HepG2 (cell line): ENCODE data around the gene UBE2U.
"Not testable (repeated sequence)": the region's sequence is repeated elsewhere in the genome, so short reads cannot be mapped to it uniquely, and the experiment has no call there.

ENCODE experiments used
- GLI4 ChIP-seq: sonication (generic); formaldehyde crosslinking; IDR thresholded peaks from 2 replicates; pipeline ENCODE4 v1.5.1; 2020; ENCODE audit warnings: missing genetic modification reagents, mild to moderate bottlenecking, moderate library complexity, borderline replicate concordance
- MXI1 ChIP-seq: IDR thresholded peaks from 3 replicates; pipeline ENCODE4 v1.6.1; 2012; ENCODE audit warnings: low read depth, low read length, inconsistent platforms, borderline replicate concordance
- PCBP1 ChIP-seq: fragments of 200-400 bp; formaldehyde crosslinking; IDR thresholded peaks from 2 replicates; pipeline ENCODE4 v1.6.1; 2017; ENCODE audit warnings: mild to moderate bottlenecking, low read depth, low read length, borderline replicate concordance
- RBM22 ChIP-seq: fragments of 200-400 bp; formaldehyde crosslinking; optimal IDR thresholded peaks from 2 replicates; pipeline ENCODE3; 2017; ENCODE audit warnings: mild to moderate bottlenecking, low read length, moderate library complexity
- ZFP62 ChIP-seq: sonication (generic); formaldehyde crosslinking; IDR thresholded peaks from 2 replicates; pipeline ENCODE4 v1.4.0; 2020; ENCODE audit warnings: missing genetic modification reagents
- ZNF253 ChIP-seq: sonication (generic); formaldehyde crosslinking; IDR thresholded peaks from 2 replicates; pipeline ENCODE4 v1.8.0; 2022; ENCODE audit warnings: mild to moderate bottlenecking, missing genetic modification reagents, borderline replicate concordance
- TF ChIP-seq, protein P1 (sequence below): sonication (generic); formaldehyde crosslinking; IDR thresholded peaks from 2 replicates; pipeline ENCODE4 v1.4.0; 2020; ENCODE audit warnings: missing genetic modification reagents
- TF ChIP-seq, protein P2 (sequence below), 2 experiments: sonication (generic) in 1 of 2; formaldehyde crosslinking in 1 of 2; IDR thresholded peaks; 2 replicates each; pipeline versions ENCODE4 v1.4.0 to v1.6.1; 2018 to 2020; ENCODE audit warnings: missing genetic modification reagents in 2 of 2, borderline replicate concordance in 1 of 2, low read depth in 1 of 2, mild to moderate bottlenecking in 1 of 2, missing biosample characterization in 1 of 2

DNA sequence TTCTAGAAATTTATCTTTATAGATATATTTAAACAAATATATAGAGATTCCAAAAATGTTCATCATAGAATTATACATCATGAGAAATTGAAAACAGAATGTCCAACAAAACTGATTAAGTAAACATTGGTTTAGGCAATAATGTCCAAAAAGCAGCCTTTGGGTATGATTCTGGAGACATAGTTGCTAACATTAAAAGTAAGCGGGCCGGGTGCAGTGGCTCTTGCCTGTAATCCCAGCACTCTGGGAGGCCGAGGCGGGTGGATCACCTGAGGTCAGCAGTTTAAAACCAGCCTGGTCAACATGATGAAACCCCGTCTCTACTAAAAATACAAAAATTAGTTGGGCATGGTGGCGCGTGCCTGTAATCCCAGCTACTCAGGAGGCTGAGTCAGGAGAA is 20.8 kb downstream of the UBE2U start:
- TF ChIP-seq ZNF253 (CRISPR knock-in tag); RBM22; GLI4 (CRISPR knock-in tag); MXI1; PCBP1; ZFP62 (CRISPR knock-in tag): not testable (repeated sequence)
- TF ChIP-seq, protein P1, sequence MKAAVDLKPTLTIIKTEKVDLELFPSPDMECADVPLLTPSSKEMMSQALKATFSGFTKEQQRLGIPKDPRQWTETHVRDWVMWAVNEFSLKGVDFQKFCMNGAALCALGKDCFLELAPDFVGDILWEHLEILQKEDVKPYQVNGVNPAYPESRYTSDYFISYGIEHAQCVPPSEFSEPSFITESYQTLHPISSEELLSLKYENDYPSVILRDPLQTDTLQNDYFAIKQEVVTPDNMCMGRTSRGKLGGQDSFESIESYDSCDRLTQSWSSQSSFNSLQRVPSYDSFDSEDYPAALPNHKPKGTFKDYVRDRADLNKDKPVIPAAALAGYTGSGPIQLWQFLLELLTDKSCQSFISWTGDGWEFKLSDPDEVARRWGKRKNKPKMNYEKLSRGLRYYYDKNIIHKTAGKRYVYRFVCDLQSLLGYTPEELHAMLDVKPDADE (CRISPR knock-in tag): not testable (repeated sequence)
- TF ChIP-seq, protein P2, sequence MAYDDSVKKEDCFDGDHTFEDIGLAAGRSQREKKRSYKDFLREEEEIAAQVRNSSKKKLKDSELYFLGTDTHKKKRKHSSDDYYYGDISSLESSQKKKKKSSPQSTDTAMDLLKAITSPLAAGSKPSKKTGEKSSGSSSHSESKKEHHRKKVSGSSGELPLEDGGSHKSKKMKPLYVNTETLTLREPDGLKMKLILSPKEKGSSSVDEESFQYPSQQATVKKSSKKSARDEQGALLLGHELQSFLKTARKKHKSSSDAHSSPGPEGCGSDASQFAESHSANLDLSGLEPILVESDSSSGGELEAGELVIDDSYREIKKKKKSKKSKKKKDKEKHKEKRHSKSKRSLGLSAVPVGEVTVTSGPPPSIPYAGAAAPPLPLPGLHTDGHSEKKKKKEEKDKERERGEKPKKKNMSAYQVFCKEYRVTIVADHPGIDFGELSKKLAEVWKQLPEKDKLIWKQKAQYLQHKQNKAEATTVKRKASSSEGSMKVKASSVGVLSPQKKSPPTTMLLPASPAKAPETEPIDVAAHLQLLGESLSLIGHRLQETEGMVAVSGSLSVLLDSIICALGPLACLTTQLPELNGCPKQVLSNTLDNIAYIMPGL (CRISPR knock-in tag; IDR thresholded peaks at IDR 0.05; ENCODE audit: borderline replicate concordance in 1 of 2, low read depth in 1 of 2): not testable (repeated sequence)
